H9 (cell line): ENCODE results near the gene MAP2. TPM values are rescaled to one million over a fixed set of nuclear protein-coding genes. Genes with fewer than 3 reads are reported as not detected.

ENCODE experiments used
- DNase-seq: peaks from one replicate; pipeline ENCODE4 v3.0.0-alpha.2; 2017
- H2AFZ ChIP-seq: one replicate; pipeline ENCODE4 v1.6.1; 2013; ENCODE audit warnings: mild to moderate bottlenecking, low read length, control low read depth, moderate library complexity
- H2AK5ac ChIP-seq: 2 replicates; pipeline ENCODE4 v1.6.1; 2013; ENCODE audit warnings: low read length, control low read depth, mixed read lengths; ENCODE audit not compliant: insufficient read length
- H2BK120ac ChIP-seq: one replicate; pipeline ENCODE4 v1.6.1; 2013; ENCODE audit warnings: low read depth, mild to moderate bottlenecking, low read length, control low read depth, inconsistent platforms; ENCODE audit not compliant: poor library complexity, severe bottlenecking
- H2BK12ac ChIP-seq: 2 replicates; pipeline ENCODE4 v1.6.1; 2013; ENCODE audit warnings: low read length, control low read depth, mixed read lengths, low read depth; ENCODE audit not compliant: insufficient read length
- H2BK15ac ChIP-seq: 2 replicates; pipeline ENCODE4 v1.6.1; 2013; ENCODE audit warnings: low read depth, low read length, control low read depth
- H2BK20ac ChIP-seq: one replicate; pipeline ENCODE4 v1.6.1; 2013; ENCODE audit warnings: low read depth, mild to moderate bottlenecking, low read length, control low read depth, inconsistent platforms; ENCODE audit not compliant: poor library complexity, severe bottlenecking
- H2BK5ac ChIP-seq: 2 replicates; pipeline ENCODE4 v1.6.1; 2013; ENCODE audit warnings: low read length, control low read depth, mixed read lengths; ENCODE audit not compliant: insufficient read length
- H3K14ac ChIP-seq: 2 replicates; pipeline ENCODE4 v1.6.1; 2013; ENCODE audit warnings: low read length, control low read depth; ENCODE audit not compliant: insufficient read depth
- H3K18ac ChIP-seq: 2 replicates; pipeline ENCODE4 v1.6.1; 2013; ENCODE audit warnings: low read depth, mild to moderate bottlenecking, mixed read lengths, low read length, control low read depth; ENCODE audit not compliant: insufficient read length
- H3K23ac ChIP-seq: 2 replicates; pipeline ENCODE4 v1.6.1; 2013; ENCODE audit warnings: low read length, control low read depth, mixed read lengths, low read depth; ENCODE audit not compliant: insufficient read length
- H3K23me2 ChIP-seq: 2 replicates; pipeline ENCODE4 v1.6.1; 2013; ENCODE audit warnings: low read depth, mild to moderate bottlenecking, mixed read lengths, low read length, control low read depth; ENCODE audit not compliant: insufficient read length, poor library complexity, severe bottlenecking
- H3K27ac ChIP-seq: 2 replicates; pipeline ENCODE4 v1.5.1; 2013; ENCODE audit warnings: low read length, control low read depth, mixed read lengths, low read depth; ENCODE audit not compliant: insufficient read length
- H3K27me3 ChIP-seq: 2 replicates; pipeline ENCODE4 v1.6.1; 2013; ENCODE audit warnings: low read length, control low read depth, inconsistent platforms; ENCODE audit not compliant: insufficient read depth
- H3K4ac ChIP-seq: 2 replicates; pipeline ENCODE4 v1.6.1; 2013; ENCODE audit warnings: low read depth, mild to moderate bottlenecking, control low read depth, inconsistent platforms, low read length, moderate library complexity
- H3K4me1 ChIP-seq: 2 replicates; pipeline ENCODE4 v1.6.1; 2013; ENCODE audit warnings: low read length, control low read depth, inconsistent platforms; ENCODE audit not compliant: insufficient read depth
- H3K4me2 ChIP-seq: 2 replicates; pipeline ENCODE4 v1.6.1; 2013; ENCODE audit warnings: low read length, control low read depth, mixed read lengths; ENCODE audit not compliant: insufficient read length, insufficient read depth
- H3K56ac ChIP-seq: 2 replicates; pipeline ENCODE4 v1.6.1; 2013; ENCODE audit warnings: low read depth, mild to moderate bottlenecking, mixed read lengths, low read length, control low read depth; ENCODE audit not compliant: insufficient read length
- H3K79me1 ChIP-seq: 2 replicates; pipeline ENCODE4 v1.6.1; 2013; ENCODE audit warnings: low read depth, mild to moderate bottlenecking, moderate library complexity, low read length, control low read depth, inconsistent platforms; ENCODE audit not compliant: insufficient read depth, poor library complexity, severe bottlenecking
- H3K79me2 ChIP-seq: 2 replicates; pipeline ENCODE4 v1.6.1; 2013; ENCODE audit warnings: low read length, control low read depth, inconsistent platforms; ENCODE audit not compliant: insufficient read depth
- H3K9ac ChIP-seq: 2 replicates; pipeline ENCODE4 v1.6.1; 2013; ENCODE audit warnings: low read length, control low read depth, mixed read lengths; ENCODE audit not compliant: insufficient read length; ENCODE audit errors: extremely low read depth
- H3K9me3 ChIP-seq: one replicate; pipeline ENCODE4 v1.6.1; 2013; ENCODE audit warnings: low read depth, low read length, inconsistent platforms; ENCODE audit not compliant: control insufficient read depth
- H3T11ph ChIP-seq: one replicate; pipeline ENCODE4 v1.6.1; 2013; ENCODE audit warnings: mild to moderate bottlenecking, low read length, control low read depth, inconsistent platforms
- H4K20me1 ChIP-seq: one replicate; pipeline ENCODE4 v1.6.1; 2013; ENCODE audit not compliant: control insufficient read depth, insufficient read length, insufficient read depth
- H4K5ac ChIP-seq: 2 replicates; pipeline ENCODE4 v1.6.1; 2013; ENCODE audit warnings: low read depth, mild to moderate bottlenecking, mixed read lengths, low read length, control low read depth; ENCODE audit not compliant: insufficient read length
- H4K8ac ChIP-seq: replicated peaks from 2 replicates; pipeline ENCODE4 v1.6.1; 2013; ENCODE audit warnings: low read length, control low read depth, mixed read lengths, low read depth; ENCODE audit not compliant: insufficient read length
- H4K91ac ChIP-seq: 2 replicates; pipeline ENCODE4 v1.6.1; 2013; ENCODE audit warnings: low read depth, mild to moderate bottlenecking, moderate library complexity, mixed read lengths, low read length, control low read depth; ENCODE audit not compliant: insufficient read length
- H3K27ac Mint-ChIP-seq, 3 experiments: 2 replicates in 2 of 3; 3 replicates in 1 of 3; pipeline ENCODE4 v1.8.0; 2020 to 2021; ENCODE audit warnings: mixed read lengths in 3 of 3, mild to moderate bottlenecking in 1 of 3, moderate library complexity in 1 of 3
- H3K27me3 Mint-ChIP-seq: 2 replicates; pipeline ENCODE4 v1.8.0; 2021; ENCODE audit warnings: low read depth, mild to moderate bottlenecking, moderate library complexity, mixed read lengths
- H3K36me3 Mint-ChIP-seq, 3 experiments: 2 replicates in 2 of 3; 3 replicates in 1 of 3; pipeline ENCODE4 v1.8.0; 2020 to 2021; ENCODE audit warnings: low read depth in 3 of 3, mixed read lengths in 3 of 3; ENCODE audit not compliant: insufficient read depth in 1 of 3
- H3K4me1 Mint-ChIP-seq, 2 experiments: 2 replicates each; pipeline ENCODE4 v1.8.0; 2020; ENCODE audit warnings: mixed read lengths in 2 of 2
- H3K4me3 Mint-ChIP-seq, 2 experiments: 2 replicates in 1 of 2; 3 replicates in 1 of 2; pipeline ENCODE4 v1.8.0; 2020 to 2021; ENCODE audit warnings: mild to moderate bottlenecking in 2 of 2, mixed read lengths in 2 of 2, moderate library complexity in 1 of 2
- H3K9me3 Mint-ChIP-seq, 2 experiments: 2 replicates in 1 of 2; 3 replicates in 1 of 2; pipeline ENCODE4 v1.8.0; 2020; ENCODE audit warnings: mild to moderate bottlenecking in 2 of 2, mixed read lengths in 2 of 2, moderate library complexity in 1 of 2
- CTCF ChIP-seq: fragments of 200-600 bp; sonication (generic); conservative IDR thresholded peaks from 3 replicates; pipeline ENCODE4 v1.8.0; 2021; ENCODE audit warnings: antibody characterized with exemption, mild to moderate bottlenecking
- WGBS: extraction: QIAGEN DNeasy Blood & Tissue Kit; methylation state at CpG from one replicate; pipeline ENCODE4 v1.1.7; 2013; ENCODE audit warnings: missing lambda C conversion rate, low lambda C conversion rate, mixed read lengths; ENCODE audit not compliant: insufficient read length; ENCODE audit errors: extremely low coverage; 5-methylcytosine and 5-hydroxymethylcytosine counted together
- total RNA-seq: library from RNA; stranded (reverse); gene quantifications from 2 replicates; pipeline ENCODE4 v1.2.1, GENCODE V29; 2021

The MAP2 gene
- total RNA-seq, 1 experiment from 2014 or later = 0.87 TPM

- H3K56ac ChIP-seq = no peak overlapping the region
- no peaks in the 10 kb centered on the region for H3K27me3 ChIP-seq
- no peak overlapping the region for H4K91ac ChIP-seq
- H2BK15ac ChIP-seq = no peak overlapping the region
- H3K36me3 Mint-ChIP-seq = peaks cover 0 to 5% (median 2%) of the 10 kb centered on the region in 3 experiments; a peak in 3 of 7 replicates
- no peak overlapping the region for H4K5ac ChIP-seq
- no peaks in the 10 kb centered on the region for H3K79me1 ChIP-seq
- no peak overlapping the region for H2BK20ac ChIP-seq
- H3K14ac ChIP-seq = no peak overlapping the region
- H3T11ph ChIP-seq = no peak overlapping the region
- H3K4me3 Mint-ChIP-seq = no peak overlapping the region
- no peak overlapping the region for H3K4me2 ChIP-seq
- no peaks in the 10 kb centered on the region for H3K23me2 ChIP-seq
- H2AK5ac ChIP-seq = no peak overlapping the region
- H4K20me1 ChIP-seq = no peaks in the 10 kb centered on the region
- H3K18ac ChIP-seq = no peak overlapping the region
- no peak overlapping the region for H4K8ac ChIP-seq
- no peak overlapping the region for H3K9ac ChIP-seq
- H3K79me2 ChIP-seq = no peaks in the 10 kb centered on the region
- no peak overlapping the region for H3K23ac ChIP-seq
- no CpG with 5 or more reads among the region's 8 CpGs for WGBS
- no peak for TF ChIP-seq CTCF
- no peak overlapping the region for H2AFZ ChIP-seq
- H2BK120ac ChIP-seq = no peak overlapping the region
- no peak for DNase-seq
- no peaks in the 10 kb centered on the region for H3K9me3 ChIP-seq
- H3K4me1 Mint-ChIP-seq = peaks cover 9 to 13% of the 10 kb centered on the region in 2 experiments
- H2BK12ac ChIP-seq = no peak overlapping the region
- no peaks in the 10 kb centered on the region; a peak in 1 of 5 replicates for H3K9me3 Mint-ChIP-seq
- H2BK5ac ChIP-seq = no peak overlapping the region
- no peak overlapping the region for H3K4ac ChIP-seq
- peaks cover 2% of the 10 kb centered on the region; the same call in 1 of the 2 replicates for H3K4me1 ChIP-seq
- H3K27ac Mint-ChIP-seq = no peak overlapping the region
- H3K27me3 Mint-ChIP-seq = peaks cover 18% of the 10 kb centered on the region
- no peak overlapping the region for H3K27ac ChIP-seq
These were observed 270.9 kb downstream of the MAP2 start for GRCh38 chr2:209694748-209695147.
